ENCODE results near the gene POLR3E.
"Not testable (repeated sequence)": the region's sequence is repeated elsewhere in the genome, so short reads cannot be mapped to it uniquely, and the experiment has no call there.

Gene POLR3E

GRCh38 chr16:22285080-22285479 lies 12.1 kb upstream of the POLR3E start:
- no peak overlapping the region for H3K4me3 ChIP-seq (ENCODE audit: low read length)
- DNase-seq (ENCODE audit: low read depth, low spot score) = no peak

- DNase-seq (ENCODE audit: low read depth, low spot score) = no peak
These were observed 6.2 kb upstream of the POLR3E start for GRCh38 chr16:22291020-22291419.

GRCh38 chr16:22291860-22292318 lies 5.3 kb upstream of the POLR3E start:
- no peak for DNase-seq (ENCODE audit: low read depth, low spot score)
- H3K4me3 ChIP-seq (ENCODE audit: low read length) = no peak overlapping the region

More at GRCh38 chr16:22291020-22291419, 6.2 kb upstream of the POLR3E start:
- no peak overlapping the region for H3K4me3 ChIP-seq (ENCODE audit: low read length)

- DNase-seq (ENCODE audit: low read depth, low spot score) = no peak
These were observed 4.9 kb upstream of the POLR3E start for GRCh38 chr16:22292320-22292719.

GRCh38 chr16:22293137-22294106 lies 3.8 kb upstream of the POLR3E start:
- H3K4me3 ChIP-seq (ENCODE audit: low read length) = no peak overlapping the region
- DNase-seq (ENCODE audit: low read depth, low spot score) = no peak

More at GRCh38 chr16:22292320-22292719, 4.9 kb upstream of the POLR3E start:
- no peak overlapping the region for H3K4me3 ChIP-seq (ENCODE audit: low read length)

GRCh38 chr16:22296225-22297113 lies 740 bp upstream of the POLR3E start:
- peak overlapping the region; percentile 85 for H3K4me3 ChIP-seq (ENCODE audit: low read length)
- no peak for DNase-seq (ENCODE audit: low read depth, low spot score)

GRCh38 chr16:22297871-22298733 lies 893 bp downstream of the POLR3E start:
- peak overlapping the region; percentile 89 for H3K4me3 ChIP-seq (ENCODE audit: low read length)
- DNase-seq (ENCODE audit: low read depth, low spot score) = peak; percentile 96

- no peak for DNase-seq (ENCODE audit: low read depth, low spot score)
- no peak overlapping the region for H3K4me3 ChIP-seq (ENCODE audit: low read length)
These were observed 1.8 kb downstream of the POLR3E start for GRCh38 chr16:22299036-22299435.

GRCh38 chr16:22300427-22301071 lies 3.3 kb downstream of the POLR3E start:
- DNase-seq (ENCODE audit: low read depth, low spot score) = no peak
- H3K4me3 ChIP-seq (ENCODE audit: low read length) = no peak overlapping the region

- not testable (repeated sequence) for H3K4me3 ChIP-seq (ENCODE audit: low read length); DNase-seq (ENCODE audit: low read depth, low spot score)
These were observed 4.2 kb downstream of the POLR3E start for GRCh38 chr16:22301423-22301822.

GRCh38 chr16:22302776-22303363 lies 5.7 kb downstream of the POLR3E start:
- no peak overlapping the region for H3K4me3 ChIP-seq (ENCODE audit: low read length)
- DNase-seq (ENCODE audit: low read depth, low spot score) = no peak

- H3K4me3 ChIP-seq (ENCODE audit: low read length) = no peak overlapping the region
- DNase-seq (ENCODE audit: low read depth, low spot score) = no peak
These were observed 7.2 kb downstream of the POLR3E start for GRCh38 chr16:22304411-22304810.

- H3K4me3 ChIP-seq (ENCODE audit: low read length) = no peak overlapping the region
- no peak for DNase-seq (ENCODE audit: low read depth, low spot score)
These were observed 9.6 kb downstream of the POLR3E start for GRCh38 chr16:22306788-22307187.

GRCh38 chr16:22307838-22308237 lies 10.6 kb downstream of the POLR3E start:
- DNase-seq (ENCODE audit: low read depth, low spot score) = no peak
- H3K4me3 ChIP-seq (ENCODE audit: low read length) = no peak overlapping the region

GRCh38 chr16:22308824-22309520 lies 11.8 kb downstream of the POLR3E start:
- H3K4me3 ChIP-seq (ENCODE audit: low read length) = no peak overlapping the region
- no peak for DNase-seq (ENCODE audit: low read depth, low spot score)

- DNase-seq (ENCODE audit: low read depth, low spot score) = no peak
- H3K4me3 ChIP-seq (ENCODE audit: low read length) = no peak overlapping the region
These were observed 14.3 kb downstream of the POLR3E start for GRCh38 chr16:22311520-22311919.

Measured in Jurkat, Clone E6-1 (cell line).